Measurements from ENCODE around the gene KRTAP10-7.
"Not testable (repeated sequence)": the region's sequence is repeated elsewhere in the genome, so short reads cannot be mapped to it uniquely, and the experiment has no call there.

Gene KRTAP10-7

DNA sequence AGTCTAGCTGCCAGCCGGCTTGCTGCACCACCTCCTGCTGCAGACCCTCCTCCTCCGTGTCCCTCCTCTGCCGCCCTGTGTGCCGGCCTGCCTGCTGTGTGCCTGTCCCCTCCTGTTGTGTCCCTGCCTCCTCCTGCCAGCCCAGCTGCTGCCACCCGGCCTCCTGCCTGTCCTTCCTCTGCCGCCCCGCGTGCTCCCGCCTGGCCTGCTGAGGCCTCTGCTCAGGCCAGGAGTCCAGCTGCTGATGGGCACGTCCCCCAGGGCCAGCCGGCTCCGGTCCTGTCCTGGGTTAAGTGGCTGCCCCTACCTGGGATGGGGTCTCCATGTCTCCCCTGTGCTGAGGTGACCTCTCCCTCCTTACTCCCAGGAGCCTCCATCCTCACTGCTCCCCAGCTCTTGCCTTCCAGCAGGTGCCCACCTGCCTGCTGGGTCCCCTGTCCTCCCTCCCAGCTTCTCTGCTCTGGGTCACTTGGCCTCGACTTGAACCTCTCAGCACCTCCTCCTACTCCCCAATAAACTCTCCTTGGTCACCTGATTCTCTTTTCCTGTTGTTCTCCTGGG, 12.4 kb downstream of the KRTAP10-7 start:
- no peak for DNase-seq

DNA sequence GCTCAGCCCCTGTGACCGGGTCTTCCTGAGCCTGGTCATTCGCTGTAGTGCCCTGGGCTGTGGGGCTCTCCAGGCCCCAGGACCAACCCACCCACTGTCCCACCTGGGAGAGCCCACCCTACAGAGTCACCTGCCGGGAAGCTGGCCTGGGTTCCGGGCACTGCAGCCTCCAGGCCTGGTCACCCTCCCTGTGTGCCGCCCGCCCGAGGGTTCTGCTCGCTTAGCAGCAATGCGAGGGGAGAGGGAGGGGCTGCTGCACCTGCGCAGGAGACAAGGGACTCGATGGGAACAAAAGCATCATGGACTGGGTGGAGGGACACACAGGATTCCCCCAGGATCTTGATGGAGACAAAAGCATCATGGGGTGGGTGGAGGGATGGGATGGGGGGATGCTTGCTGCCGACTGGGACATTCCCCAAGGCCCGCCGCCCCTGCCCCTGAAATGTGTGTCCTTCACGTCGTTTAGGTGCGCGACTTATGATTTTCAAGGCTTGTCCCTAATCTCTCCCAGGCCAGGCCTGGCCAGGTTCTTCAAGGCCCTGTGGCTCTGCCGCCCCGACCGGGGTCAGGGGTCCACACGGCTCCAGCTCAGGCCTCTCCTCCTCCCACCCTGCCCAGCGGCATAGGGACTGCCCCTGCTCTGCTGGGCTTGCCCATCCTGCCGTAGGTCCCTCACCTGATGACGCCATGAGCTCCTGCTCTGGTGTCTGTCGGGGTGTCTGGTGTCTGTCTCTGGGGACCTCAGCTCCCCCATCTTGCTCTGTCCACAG, 13.2 kb downstream of the KRTAP10-7 start:
- DNase-seq, result no peak

DNA sequence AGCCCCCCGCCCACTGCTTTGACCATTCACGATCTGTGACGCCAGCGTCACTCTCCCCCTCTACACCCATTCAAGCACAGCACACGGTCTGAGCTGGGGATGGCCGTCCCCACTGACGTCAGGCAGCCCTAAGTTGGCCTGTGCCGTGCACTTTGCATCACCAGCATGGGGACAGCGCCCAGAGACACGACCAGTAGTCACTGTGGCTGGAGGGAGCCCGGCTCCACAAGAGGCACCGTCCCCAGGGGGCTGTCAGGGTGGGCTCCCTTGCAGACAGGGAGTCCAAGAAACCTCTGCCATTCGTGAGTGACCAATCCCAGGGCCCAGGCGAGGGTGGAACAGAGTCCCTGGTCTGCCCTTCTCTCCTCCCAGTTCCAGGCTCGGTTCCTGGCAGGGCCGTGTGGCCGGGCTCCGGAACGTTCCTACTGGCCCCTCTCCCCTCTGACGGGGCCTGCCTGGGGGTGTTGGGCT, 13.8 kb downstream of the KRTAP10-7 start:
- DNase-seq, result no peak

DNA sequence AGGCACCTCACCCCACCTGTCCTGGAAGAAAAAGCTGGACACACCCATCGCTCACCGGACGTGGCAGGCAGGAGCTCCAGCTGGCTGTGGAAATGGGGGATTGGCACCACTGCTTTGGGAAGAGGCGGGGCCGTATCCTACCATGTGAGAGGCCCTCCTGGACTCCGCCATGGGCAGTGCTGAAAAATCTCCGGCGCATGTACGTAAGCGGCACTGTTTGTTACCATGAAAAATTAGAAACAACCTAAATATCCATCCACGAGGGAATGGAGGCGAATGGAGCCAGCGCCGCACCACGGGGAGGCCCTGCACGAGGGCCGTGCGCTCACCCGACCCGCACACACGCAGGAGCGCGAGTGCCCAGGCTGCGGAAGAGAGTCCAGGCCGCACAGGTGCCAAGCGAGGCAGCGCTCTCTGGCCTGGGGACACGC, 14.6 kb downstream of the KRTAP10-7 start:
- DNase-seq, result no peak

DNA sequence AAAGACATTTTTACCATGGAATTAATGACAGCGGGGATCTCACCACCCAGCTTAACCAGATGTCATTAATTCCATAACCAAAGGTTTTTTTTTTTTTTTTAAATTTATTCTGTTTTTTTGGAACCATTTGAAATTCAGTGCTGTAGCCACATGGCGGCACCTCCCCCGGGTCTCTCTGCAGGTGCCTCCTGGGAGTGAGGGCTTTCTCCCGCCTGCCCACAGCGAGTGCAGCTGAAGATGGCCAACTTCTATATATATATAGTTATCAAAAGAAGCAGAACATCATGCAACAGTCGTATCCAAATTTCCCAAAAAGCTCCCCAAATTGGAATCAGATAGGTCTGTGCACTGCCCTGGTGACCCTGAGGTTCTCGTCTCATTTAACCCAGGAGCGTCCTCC, 15.1 kb downstream of the KRTAP10-7 start:
- DNase-seq, result no peak

DNA sequence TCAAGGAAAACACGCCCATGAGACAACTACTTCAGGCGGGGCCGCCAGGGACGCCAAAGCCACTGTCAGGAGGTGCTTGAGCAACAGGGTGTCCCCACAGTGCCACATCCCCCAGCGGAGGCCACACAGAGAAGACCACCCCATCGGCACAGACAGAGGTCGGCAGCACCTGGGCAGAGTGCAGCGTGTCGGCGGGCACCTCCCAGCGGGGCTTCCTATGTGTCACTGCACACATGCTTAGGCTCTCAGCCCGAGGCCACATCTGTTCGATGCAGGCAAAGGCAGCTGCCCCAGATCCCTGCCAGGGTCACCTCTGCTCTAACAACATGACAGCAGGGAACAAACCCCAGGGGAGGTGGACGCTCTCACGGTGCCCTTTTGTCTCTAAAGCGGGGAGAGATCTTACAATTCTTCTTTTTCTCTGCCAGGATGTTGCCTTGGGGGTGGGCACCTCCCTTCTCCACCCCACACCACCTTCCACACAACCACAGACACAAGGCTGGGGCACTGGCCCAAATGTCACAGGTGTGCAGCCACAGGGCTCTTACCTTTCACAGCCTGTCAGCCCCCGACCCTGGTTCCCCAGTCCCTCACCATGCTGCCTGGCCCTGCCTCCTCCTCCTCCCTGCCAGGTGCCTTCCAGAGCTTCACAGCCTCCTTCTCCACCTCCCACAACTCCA, 15.7 kb downstream of the KRTAP10-7 start:
- no peak for DNase-seq

DNA sequence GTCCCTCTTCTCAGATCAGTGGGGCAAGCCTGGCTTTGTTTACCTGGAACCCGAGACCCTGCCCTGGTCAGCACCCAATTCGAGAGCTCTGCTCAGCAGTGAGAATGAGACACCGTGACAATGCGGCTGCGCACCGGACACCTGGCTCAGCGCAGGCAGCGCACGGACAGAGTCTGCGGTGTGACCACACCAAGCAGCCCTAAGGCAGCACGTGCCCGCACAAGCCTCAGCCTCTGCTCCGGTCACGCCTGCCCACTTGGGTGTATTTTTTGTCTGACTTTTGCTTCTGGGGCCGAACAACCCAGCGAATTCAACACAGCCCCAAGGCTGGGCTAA, 16.2 kb downstream of the KRTAP10-7 start:
- no peak for DNase-seq

DNA sequence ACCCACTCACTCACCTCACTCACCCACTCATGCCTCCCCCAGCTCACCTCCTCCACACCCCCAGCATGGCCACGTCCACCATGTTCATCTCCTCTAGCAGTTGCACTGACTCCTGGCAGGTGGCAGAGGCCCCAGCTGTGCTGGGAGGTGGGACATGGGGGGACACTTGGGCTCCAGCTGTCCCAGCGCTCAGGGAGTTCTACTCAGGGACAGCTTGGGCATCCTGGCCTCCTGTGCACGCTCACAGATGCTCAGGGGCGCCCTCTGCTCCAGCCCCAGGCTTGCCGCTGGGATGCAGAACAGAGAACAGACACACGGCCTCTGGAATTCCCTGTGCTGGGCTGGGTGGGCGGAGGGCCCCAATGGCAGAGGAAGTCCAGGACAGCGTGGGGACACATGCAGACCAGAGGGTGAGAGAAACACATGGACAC, 16.7 kb downstream of the KRTAP10-7 start:
- no peak for DNase-seq

DNA sequence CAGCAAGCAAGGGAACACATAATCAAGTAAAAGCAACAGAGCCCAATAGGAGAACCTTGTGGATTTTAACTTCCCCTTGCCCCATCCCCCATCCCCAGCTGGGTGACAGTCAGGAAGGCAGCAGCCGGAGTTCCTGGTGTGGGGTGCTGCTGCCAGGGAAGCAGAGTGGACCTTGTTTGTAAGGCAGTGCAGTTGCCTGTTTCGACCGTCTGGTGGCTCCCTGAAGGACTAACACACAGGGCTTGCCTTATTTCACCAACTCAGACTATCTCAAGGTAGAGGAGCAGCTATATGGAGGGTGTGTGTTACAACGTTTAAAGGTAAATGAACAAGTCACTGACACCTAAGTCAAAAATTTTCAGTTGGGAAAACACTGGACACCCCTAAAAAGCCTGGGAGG, 18.1 kb downstream of the KRTAP10-7 start:
- no peak for DNase-seq

DNA sequence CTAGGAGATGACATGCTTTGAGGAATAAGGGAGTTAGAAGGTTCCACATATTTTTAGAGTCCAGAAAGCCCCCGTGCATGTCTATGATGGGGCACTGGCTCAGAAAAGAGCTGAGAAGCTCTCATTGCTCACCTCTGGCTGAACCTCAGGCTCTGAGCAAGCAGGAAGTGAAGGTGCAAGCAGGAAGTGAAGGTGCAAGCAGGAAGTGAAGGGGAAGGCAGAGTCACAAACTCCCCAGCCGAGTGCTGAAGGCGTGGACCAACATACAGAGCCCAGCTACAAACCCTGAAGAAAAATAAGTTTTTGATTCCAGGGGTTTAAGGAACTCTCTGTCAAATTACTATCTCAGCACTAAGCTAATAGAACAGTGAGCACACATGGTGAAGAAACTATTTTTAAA, 18.5 kb downstream of the KRTAP10-7 start:
- DNase-seq, result peak; percentile 28 to 57

DNA sequence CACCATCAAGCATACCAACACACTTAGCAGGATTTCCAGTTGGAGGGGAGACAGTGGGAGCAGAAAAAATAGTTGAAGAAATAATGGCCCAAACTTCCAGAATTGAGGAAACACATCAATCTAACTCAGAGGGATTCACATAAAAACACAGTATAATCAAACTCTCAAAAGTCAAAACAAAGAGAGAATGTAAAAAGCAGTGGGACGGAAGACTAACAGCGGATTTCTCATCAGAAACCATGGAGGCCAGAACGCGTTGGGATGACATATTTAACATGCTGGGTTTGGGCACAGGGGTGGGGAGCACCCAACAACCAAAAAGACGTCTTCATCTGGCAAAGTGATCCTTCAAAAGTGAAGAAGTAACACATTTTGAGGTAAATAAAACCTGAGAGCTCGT, 19.5 kb downstream of the KRTAP10-7 start:
- no peak for DNase-seq

DNA sequence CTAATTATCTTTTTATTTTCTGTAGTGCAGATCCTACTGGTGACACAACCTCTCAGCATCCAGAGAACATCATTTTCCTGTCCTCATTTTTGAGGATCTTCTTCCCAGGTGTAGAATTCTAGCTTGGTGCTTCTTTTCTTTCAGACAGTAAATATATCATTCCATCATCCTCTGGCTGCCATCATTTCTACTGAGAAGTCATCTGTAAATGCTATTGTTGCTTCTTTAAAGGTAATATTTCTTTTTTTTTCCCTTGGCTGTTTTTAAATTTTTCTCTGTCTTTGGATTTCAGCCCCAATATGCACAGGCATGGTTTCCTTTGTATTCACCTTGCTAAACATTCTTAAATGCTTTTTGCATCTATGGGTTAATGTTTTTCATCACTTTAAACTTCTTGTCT, 23.2 kb downstream of the KRTAP10-7 start:
- DNase-seq, result no peak

DNA sequence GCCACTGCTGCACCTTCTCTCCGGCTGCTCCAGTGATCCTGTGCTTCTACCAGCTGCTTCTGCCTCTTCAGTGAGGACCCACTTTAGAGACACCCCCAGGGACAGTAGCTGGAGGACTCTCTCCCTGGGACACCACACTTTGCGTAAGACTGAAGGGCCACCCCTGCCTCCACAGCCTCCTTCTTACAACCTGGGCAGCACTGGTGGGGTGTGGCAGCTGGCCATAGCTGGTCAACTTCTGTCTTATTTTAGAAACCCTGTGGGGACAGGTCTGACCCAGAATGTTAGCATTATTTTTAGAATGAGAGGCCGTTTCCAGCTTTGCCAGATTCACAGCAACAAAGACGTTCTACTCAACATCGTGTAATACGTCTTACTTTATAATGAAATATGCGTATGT, 25.4 kb downstream of the KRTAP10-7 start:
- no peak for DNase-seq

DNA sequence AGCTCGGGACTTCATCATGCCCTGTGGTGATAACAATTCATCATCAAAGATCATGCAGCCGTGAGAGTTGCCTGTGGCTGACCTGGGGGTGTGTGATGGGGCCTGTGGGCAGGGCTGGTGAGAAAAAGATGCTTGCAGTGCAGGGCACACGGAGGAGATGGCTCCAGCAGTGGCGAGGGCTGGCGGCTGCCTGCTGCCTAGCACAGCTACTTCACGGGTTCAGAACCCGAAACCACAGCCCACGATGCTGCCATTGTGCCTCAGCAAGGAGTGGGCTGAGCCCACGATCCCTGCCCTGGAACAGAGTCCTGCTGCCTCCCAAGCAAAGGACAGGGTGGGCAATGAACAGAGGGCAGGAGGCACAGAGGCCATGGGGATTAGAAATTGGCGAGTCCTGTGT, 25.9 kb downstream of the KRTAP10-7 start:
- no peak for DNase-seq

DNA sequence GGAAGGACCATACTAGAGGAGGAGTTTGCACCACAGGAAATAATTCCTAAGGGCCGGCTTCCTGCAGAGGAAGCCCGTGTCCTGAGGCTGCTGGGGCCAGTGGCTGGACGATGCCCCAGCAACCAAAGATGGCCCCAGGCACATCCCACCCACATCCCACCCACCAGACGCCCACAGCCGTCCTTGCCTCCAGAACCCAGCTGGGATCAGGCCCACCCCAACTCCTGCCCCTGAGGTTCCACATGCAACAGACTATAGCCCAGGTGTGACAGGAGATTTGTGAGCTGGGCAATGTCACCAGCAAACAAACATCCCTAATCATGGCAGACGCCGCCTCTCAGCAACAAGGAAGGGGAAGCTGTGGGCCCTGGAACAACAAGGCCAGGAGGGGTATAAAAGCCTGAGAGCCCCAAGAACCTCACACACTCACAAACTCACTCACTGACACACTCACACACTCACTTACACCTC, 26.3 kb downstream of the KRTAP10-7 start, which contains the start of gene KRTAP10-9:
Gene KRTAP10-9 (plus strand): TSS at position 421 of the 471 bp plus-strand sequence. CDS start 79 bp downstream, outside the sequence.
- no peak for DNase-seq

DNA sequence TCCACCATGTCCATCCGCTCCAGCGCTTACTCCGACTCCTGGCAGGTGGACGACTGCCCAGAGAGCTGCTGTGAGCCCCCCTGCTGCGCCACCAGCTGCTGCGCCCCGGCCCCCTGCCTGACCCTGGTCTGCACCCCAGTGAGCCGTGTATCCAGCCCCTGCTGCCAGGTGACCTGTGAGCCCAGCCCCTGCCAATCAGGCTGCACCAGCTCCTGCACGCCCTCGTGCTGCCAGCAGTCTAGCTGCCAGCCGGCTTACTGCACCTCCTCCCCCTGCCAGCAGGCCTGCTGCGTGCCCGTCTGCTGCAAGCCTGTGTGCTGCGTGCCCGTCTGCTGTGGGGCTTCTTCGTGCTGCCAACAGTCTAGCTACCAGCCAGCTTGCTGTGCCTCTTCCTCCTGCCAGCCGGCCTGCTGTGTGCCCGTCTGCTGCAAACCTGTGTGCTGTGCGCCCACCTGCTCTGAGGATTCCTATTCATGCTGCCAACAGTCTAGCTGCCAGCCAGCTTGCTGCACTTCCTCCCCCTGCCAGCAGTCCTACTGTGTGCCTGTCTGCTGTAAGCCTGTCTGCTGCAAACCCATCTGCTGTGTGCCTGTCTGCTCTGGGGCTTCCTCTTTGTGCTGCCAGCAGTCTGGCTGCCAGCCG, 26.9 kb downstream of the KRTAP10-7 start:
- DNase-seq, result not testable (repeated sequence)

DNA sequence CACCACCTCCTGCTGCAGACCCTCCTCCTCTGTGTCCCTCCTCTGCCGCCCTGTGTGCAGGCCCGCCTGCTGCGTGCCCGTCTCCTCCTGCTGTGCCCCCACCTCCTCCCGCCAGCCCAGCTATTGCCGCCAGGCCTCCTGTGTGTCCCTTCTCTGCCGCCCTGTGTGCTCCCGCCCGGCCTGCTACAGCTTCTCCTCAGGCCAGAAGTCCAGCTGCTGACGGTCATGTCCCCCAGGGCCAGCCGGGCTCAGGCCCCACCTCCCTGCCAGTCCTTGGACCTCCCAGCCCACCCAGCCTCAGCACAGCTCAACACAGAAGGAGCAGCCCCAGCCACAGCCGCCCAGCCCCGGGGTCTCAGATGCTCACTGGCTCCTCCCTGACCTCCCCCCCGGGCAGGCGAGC, 27.4 kb downstream of the KRTAP10-7 start:
- DNase-seq, result not testable (repeated sequence)

DNA sequence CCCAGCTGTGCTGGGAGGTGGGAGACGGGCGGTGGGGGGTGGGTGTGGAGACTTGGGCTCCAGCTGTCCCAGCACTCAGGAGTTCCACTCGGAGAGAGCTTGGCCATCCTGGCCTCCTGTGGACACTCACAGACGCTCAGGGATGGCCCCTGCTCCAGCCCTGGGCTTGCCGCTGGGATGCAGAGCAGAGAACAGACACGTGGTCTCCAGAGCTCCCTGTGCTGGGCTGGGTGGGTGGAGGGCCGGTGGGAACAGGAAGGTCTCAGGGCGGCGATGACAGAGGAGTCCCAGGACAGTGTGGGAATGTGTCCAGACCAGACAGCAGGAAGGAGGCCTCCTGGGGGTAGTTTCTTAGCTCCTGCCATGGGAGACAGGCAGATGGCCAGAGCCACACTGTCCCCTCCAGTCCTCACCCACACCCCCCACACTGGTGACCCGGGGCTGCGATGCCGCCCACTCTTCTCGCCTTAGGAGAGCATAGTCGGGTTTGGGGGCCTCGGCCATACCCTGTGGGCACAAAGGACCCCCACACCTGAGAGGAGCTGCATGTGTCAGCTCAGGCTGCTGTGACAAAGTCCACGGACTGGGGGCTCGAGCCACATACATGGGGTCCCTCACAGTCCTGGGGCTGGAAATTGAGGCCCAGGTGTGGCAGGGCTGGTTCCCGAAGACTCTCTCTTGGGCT, 28.5 kb downstream of the KRTAP10-7 start:
- DNase-seq, result no peak

DNA sequence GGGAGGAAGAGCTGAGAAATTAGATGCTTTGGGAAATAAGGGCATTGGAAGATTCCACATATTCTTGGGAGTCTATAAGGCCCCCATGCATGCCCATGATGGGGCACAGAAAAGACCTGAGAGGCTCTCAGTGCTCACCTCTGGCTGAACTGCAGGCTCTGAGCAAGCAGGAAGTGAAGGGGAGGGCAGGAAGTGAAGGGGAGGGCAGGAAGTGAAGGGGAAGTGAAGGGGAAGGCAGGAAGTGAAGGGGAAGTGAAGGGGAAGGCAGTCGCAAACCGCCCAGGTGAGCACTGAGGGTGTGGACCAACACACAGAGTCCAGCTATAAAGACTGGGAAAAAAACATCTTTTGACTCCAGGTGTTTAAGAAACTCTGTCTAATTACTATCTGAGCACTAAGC, 30.0 kb downstream of the KRTAP10-7 start:
- DNase-seq, result no peak

DNA sequence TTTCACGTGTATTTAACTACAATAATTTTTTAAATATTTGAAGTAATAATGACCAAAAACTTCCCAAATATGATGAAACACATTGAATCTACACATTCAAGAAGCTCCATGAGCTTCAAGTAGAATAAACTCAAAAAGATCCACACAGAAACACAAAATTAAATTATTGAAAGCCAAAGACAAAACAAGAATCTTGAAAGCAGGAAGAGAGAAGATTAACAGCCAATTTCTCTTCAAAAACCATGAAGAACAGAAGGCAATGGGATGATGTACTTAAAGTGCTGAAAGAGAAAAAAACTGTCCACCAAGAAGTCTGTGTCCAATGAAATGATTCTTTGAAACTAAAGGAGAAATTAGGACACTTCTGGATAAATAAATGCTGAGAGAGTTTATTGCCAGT, 31.7 kb downstream of the KRTAP10-7 start:
- DNase-seq, result no peak

DNA sequence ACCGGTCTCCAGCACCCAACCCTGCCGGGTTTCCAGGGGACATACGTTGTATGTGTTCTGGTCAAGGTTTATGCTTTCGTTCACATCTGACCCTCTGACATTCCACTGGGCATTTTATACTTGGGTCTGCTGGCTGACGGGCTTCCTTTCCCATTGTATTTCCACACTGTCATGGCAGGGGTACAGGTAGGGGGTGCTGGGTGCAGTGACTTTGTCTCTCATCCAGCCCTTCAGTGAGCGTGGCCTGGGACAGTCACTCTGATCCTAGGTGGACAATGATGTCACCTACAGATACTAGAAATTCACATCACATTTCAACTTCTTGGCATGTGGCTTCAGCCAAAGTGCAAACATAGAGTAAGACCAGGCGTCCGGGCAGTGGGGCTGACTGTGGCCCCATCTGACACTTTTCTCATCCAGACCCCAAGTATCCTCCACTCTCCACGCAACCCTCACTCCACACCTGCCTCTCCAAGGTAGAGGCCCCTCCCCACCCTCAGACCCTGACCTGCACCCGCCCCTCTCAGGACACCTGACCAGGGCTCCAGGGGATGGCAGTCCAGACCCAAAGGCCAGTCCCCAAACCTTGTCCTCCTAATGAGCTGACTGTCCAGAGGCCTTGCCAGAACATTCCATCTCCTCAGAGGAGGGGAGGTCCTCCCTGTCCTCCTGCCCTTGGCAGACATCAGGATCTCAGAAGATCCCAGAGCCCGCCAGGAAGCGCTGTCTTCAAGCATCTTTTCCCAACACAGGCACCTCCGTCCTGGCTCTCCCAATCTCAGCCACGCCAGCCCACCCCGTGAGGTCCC, 36.0 kb downstream of the KRTAP10-7 start:
- DNase-seq, result no peak
